A673 (cell line): ENCODE measurements around the gene VARS2.

ENCODE experiments used
- EZH2 ChIP-seq: fragments of 200-600 bp; sonication (generic); IDR thresholded peaks from 2 replicates; pipeline ENCODE4 v1.6.1; 2017; ENCODE audit warnings: borderline replicate concordance, low read depth, mild to moderate bottlenecking, mixed read lengths, antibody characterized with exemption, low read length; ENCODE audit not compliant: poor library complexity, severe bottlenecking
- TF ChIP-seq, protein P1 (sequence below): fragments of 300-800, 200-600 bp; sonication (generic); conservative IDR thresholded peaks from 2 replicates; pipeline ENCODE4 v1.5.1; 2017; ENCODE audit warnings: low read depth, mild to moderate bottlenecking, antibody characterized with exemption, low read length, moderate library complexity, mixed read lengths

DNA sequence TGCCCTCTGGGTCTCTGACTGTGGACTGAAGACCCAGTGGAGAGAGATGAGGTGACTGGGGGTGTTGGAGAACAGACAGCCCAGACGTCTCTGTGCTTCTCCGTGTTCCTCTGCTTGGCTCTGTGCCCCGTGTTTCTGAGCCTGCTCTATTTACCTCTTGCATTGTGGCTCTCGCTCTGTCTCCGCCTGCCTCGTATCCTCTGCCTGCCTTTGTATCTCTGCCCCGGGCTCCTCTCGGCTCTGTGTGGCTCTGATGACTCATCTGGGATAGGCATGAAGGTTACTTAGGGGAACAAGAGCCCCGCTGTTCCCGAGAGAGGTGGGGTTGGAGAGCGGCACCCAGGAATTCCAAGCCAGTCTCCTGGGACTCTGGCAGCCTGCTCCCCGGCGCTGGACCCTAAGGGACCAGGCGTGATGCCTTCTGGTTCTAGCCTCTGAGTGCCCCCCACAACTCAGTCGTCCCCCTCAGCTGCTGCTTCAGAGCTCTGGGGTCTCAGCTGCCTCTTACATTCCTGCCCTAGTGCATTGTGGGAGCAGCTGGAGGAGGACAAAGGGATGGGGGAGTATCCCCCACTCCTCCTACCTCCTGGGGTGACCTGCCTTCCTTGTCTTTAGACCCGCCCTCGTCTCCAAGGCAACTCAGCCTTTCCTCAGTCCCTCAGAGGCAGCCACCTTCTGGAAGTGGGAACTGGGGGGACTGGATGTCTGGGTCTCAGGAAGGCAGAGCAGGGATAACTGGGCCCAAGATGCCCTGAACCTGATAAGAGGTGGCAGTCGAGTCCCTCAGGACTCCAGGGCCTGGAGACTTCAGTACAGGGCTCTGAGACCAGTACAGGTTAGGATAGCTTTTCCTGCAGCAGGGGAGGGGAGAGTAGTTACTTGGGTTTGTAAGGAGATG, 27.8 kb upstream of the VARS2 start:
- TF ChIP-seq EZH2: no peak
- TF ChIP-seq, protein P1, sequence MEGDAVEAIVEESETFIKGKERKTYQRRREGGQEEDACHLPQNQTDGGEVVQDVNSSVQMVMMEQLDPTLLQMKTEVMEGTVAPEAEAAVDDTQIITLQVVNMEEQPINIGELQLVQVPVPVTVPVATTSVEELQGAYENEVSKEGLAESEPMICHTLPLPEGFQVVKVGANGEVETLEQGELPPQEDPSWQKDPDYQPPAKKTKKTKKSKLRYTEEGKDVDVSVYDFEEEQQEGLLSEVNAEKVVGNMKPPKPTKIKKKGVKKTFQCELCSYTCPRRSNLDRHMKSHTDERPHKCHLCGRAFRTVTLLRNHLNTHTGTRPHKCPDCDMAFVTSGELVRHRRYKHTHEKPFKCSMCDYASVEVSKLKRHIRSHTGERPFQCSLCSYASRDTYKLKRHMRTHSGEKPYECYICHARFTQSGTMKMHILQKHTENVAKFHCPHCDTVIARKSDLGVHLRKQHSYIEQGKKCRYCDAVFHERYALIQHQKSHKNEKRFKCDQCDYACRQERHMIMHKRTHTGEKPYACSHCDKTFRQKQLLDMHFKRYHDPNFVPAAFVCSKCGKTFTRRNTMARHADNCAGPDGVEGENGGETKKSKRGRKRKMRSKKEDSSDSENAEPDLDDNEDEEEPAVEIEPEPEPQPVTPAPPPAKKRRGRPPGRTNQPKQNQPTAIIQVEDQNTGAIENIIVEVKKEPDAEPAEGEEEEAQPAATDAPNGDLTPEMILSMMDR: no peak
